ENCODE measurements around the gene GALNT16.

GALNT16 gene

DNA sequence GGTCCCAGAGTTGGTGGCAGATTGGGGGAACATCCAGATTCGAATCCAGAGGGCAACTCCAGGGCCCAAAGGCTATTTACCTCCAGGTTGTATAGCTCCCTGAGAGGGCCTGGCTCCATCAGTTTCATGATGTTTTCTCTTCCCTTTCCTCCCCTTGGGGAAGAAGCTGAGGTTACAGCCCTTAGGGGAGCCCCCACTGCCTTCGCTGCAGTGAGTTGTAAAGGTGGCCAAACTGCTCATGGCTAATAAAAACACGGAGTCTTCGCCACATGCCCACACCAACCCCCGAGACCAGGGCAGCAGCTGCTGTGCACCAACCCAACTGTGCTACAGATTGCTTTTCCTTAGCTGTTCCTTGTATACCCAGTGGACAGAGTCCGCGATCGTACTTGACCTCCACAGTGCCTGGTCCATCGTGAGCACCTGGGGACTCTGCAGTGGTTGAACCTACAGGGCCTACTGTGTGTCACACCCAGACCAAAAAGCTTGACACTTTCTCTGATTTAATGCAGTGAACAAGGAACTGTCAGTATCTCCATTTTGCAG lies 20.9 kb downstream of the GALNT16 start:
- DNase-seq (ENCODE audit: low spot score), result no peak
- in situ Hi-C loops (cut with MboI; ENCODE audit: low sequenced_read_pairs, unreplicated experiment), result no loop called here
- TF ChIP-seq, protein P1, sequence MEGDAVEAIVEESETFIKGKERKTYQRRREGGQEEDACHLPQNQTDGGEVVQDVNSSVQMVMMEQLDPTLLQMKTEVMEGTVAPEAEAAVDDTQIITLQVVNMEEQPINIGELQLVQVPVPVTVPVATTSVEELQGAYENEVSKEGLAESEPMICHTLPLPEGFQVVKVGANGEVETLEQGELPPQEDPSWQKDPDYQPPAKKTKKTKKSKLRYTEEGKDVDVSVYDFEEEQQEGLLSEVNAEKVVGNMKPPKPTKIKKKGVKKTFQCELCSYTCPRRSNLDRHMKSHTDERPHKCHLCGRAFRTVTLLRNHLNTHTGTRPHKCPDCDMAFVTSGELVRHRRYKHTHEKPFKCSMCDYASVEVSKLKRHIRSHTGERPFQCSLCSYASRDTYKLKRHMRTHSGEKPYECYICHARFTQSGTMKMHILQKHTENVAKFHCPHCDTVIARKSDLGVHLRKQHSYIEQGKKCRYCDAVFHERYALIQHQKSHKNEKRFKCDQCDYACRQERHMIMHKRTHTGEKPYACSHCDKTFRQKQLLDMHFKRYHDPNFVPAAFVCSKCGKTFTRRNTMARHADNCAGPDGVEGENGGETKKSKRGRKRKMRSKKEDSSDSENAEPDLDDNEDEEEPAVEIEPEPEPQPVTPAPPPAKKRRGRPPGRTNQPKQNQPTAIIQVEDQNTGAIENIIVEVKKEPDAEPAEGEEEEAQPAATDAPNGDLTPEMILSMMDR (IDR thresholded peaks at IDR 0.05; ENCODE audit: borderline replicate concordance, control extremely low read depth, extremely low read depth, insufficient read depth, missing control alignments), result no peak

DNA sequence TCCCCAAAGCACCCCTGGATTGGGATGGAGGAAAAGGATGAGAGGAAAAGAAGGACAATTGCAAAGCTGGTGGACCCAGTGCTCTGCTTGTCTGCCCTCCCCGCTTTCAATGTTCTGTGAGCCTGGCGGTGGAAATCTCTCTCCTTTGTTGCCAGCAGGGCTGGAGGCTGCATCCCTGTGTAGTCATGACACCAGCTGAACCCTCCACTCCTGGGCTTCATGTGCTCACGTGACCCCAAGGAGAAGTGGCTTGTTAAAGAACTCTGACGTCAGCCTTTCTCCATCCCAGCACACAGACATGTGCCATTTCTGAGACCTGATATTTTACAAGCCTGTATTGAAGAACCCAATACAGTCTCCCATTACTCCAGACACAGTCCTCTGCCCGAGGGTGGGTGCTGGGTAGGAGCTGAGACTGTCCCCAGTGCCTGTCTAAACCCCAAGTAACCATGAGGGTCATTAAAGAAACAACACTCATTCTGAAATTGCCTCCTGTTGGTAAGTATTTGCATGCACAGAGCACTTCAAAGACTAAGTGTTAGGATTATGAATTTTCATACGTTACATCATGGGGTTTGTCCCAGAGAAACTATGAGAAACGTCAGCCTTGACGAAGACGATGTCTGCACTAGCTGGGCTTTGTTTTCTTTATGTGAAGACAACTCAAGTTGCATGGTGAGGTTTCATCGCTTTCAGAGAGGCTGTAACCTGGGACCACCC lies 21.7 kb downstream of the GALNT16 start:
- DNase-seq (ENCODE audit: low spot score), result peak; percentile 67
- TF ChIP-seq, protein P1 (IDR thresholded peaks at IDR 0.05; ENCODE audit: borderline replicate concordance, control extremely low read depth, extremely low read depth, insufficient read depth, missing control alignments), result no peak
- in situ Hi-C loops (cut with MboI; ENCODE audit: low sequenced_read_pairs, unreplicated experiment), result no loop called here

GRCh38 chr14:69282448-69282847 lies 22.5 kb downstream of the GALNT16 start:
- in situ Hi-C loops (cut with MboI; ENCODE audit: low sequenced_read_pairs, unreplicated experiment), result no loop called here

DNA sequence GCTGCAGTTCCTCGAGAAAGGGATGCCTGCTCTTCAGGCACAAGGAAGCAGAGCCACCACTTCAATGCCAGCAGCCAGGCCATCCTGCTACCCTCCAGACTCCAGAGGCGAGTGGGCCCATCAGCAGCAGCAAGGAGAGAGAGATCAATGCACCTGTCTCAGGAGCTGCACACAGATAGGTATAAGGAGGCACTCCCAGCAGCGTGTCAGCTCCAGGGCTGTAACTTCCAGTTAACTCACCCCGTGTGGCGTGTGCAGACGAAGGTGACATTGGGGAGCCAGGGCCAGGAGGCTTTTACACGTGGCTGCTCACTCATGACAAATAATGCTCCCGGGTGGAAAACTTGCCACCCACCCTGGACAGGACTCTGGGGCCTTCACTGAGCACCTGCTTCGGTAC lies 24.2 kb downstream of the GALNT16 start:
- TF ChIP-seq, protein P1 (IDR thresholded peaks at IDR 0.05; ENCODE audit: borderline replicate concordance, control extremely low read depth, extremely low read depth, insufficient read depth, missing control alignments), result no peak
- peak; percentile 2 for DNase-seq (ENCODE audit: low spot score)
- in situ Hi-C loops (cut with MboI; ENCODE audit: low sequenced_read_pairs, unreplicated experiment), result no loop called here

More at GRCh38 chr14:69282448-69282847, 22.5 kb downstream of the GALNT16 start:
- DNase-seq (ENCODE audit: low spot score), result no peak
- TF ChIP-seq, protein P1 (IDR thresholded peaks at IDR 0.05; ENCODE audit: borderline replicate concordance, control extremely low read depth, extremely low read depth, insufficient read depth, missing control alignments), result no peak

DNA sequence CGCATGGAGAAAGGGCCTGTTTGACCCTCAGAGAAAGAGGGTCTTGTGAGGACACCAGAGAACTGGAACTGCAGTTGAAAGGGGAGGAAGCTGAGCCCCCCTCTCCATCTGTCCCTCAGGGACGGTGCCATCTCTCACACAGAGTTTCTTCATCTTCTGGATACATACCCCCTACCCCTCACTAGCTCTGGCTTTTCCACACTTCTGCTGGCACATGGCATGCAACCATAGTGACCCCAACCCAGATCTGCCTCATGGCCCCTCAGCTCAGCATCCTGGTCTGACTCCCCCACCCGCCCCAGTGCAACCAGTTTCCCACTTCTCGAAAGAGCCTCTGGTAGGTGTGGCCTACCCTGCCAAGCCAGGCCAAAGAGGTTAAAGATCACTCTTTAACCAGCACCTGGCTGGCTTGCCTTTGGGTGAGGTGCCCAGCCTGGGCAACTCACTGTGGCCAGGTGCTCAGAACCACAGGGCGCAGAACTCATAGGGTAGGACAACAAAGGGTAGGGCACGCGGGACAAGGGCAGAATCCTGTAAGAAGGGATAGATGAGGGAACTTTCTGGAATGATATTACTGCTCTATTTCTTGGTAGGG lies 25.8 kb downstream of the GALNT16 start:
- TF ChIP-seq, protein P1 (IDR thresholded peaks at IDR 0.05; ENCODE audit: borderline replicate concordance, control extremely low read depth, extremely low read depth, insufficient read depth, missing control alignments), result no peak
- DNase-seq (ENCODE audit: low spot score), result no peak

GRCh38 chr14:69287098-69288010 lies 27.4 kb downstream of the GALNT16 start:
- TF ChIP-seq, protein P1 (IDR thresholded peaks at IDR 0.05; ENCODE audit: borderline replicate concordance, control extremely low read depth, extremely low read depth, insufficient read depth, missing control alignments), result no peak
- in situ Hi-C loops (cut with MboI; ENCODE audit: low sequenced_read_pairs, unreplicated experiment), result no loop called here
- no peak for DNase-seq (ENCODE audit: low spot score)

More for the DNA sequence above, 25.8 kb downstream of the GALNT16 start:
- in situ Hi-C loops (cut with MboI; ENCODE audit: low sequenced_read_pairs, unreplicated experiment), result no loop called here
